HCT116 (cell line): ENCODE measurements around the gene CKS1B. TPM values are rescaled to one million over a fixed set of nuclear protein-coding genes. Genes with fewer than 3 reads are reported as not detected.

Source experiments
- ATAC-seq: fragments of 200-7000 bp; cut with Tn5 transposase; 2 replicates; pipeline ENCODE4 v1.9.1; 2020; ENCODE audit warnings: mild to moderate bottlenecking, moderate library complexity
- BruUV-seq: library from RNA; stranded (reverse); fragments of 400-500 nt; replicated peaks from 2 replicates; lab custom pipeline; 2021; lab: Mats Ljungman, UMichigan
- CTCF ChIA-PET: fragments of 300-600 bp; sonication (Branson Sonifier 250); formaldehyde crosslinking; loops from one replicate; lab custom pipeline; 2021; ENCODE audit warnings: antibody characterized with exemption; lab: Charles Lee
- POLR2A ChIA-PET: fragments of 300-600, 350-600 bp; sonication (Branson Sonifier 250); formaldehyde crosslinking; loops from one replicate; lab custom pipeline; 2021; ENCODE audit warnings: antibody characterized with exemption; lab: Charles Lee
- RAD21 ChIA-PET, 2 experiments: fragments of 300-600 bp; sonication (Branson Sonifier 250); formaldehyde crosslinking; loops; one replicate each; lab custom pipeline; 2023; ENCODE audit warnings: low total read pairs in 2 of 2; ENCODE audit not compliant: uncharacterized antibody in 2 of 2, unreplicated experiment in 2 of 2, low non-redundant PET in 1 of 2; lab: Charles Lee
- DNase-seq: peaks from one replicate; pipeline ENCODE4 v3.0.0-alpha.2; 2010; ENCODE audit warnings: low read depth, low spot score
- H2AFZ ChIP-seq: fragments of 200-600 bp; shearing (Covaris generic), sonication (generic); 2 replicates; pipeline ENCODE4 v1.6.1; 2017; ENCODE audit warnings: low read depth, mixed run types, mixed read lengths, antibody characterized with exemption, low read length; ENCODE audit not compliant: poor library complexity, severe bottlenecking
- H3K27ac ChIP-seq: 2 replicates; pipeline ENCODE4 v1.5.1; 2012; ENCODE audit warnings: low read depth, low read length
- H3K27me3 ChIP-seq: fragments of 200-600 bp; sonication (generic); 2 replicates; pipeline ENCODE4 v1.6.1; 2016; ENCODE audit warnings: mixed run types, low read length, mixed read lengths; ENCODE audit not compliant: insufficient read depth
- H3K36me3 ChIP-seq, 2 experiments: fragments of 200-500 bp in 1 of 2; fragments of 200-600 bp in 1 of 2; sonication (Bioruptor generic) in 1 of 2; sonication (generic) in 1 of 2; 2 replicates each; pipeline versions ENCODE4 v1.5.1 to v1.6.1; 2014 to 2016; ENCODE audit warnings: low read length in 2 of 2, inconsistent platforms in 1 of 2, mixed read lengths in 1 of 2, mixed run types in 1 of 2; ENCODE audit not compliant: insufficient read depth in 2 of 2, control insufficient read depth in 1 of 2
- H3K4me1 ChIP-seq, 2 experiments: fragments of 200-600 bp in 1 of 2; sonication (generic) in 1 of 2; 2 replicates each; pipeline versions ENCODE4 v1.5.1 to v1.6.1; 2012 to 2017; ENCODE audit warnings: low read length in 2 of 2, inconsistent platforms in 1 of 2, mild to moderate bottlenecking in 1 of 2, mixed read lengths in 1 of 2, mixed run types in 1 of 2, moderate library complexity in 1 of 2; ENCODE audit not compliant: insufficient read depth in 2 of 2, control insufficient read depth in 1 of 2
- H3K4me2 ChIP-seq: fragments of 200-600 bp; sonication (generic); 2 replicates; pipeline ENCODE4 v1.6.1; 2017; ENCODE audit warnings: mixed run types, low read length, mixed read lengths
- H3K4me3 ChIP-seq, 2 experiments: fragments of 200-600 bp in 1 of 2; sonication (generic) in 1 of 2; replicated peaks in 1 of 2; 2 replicates each; pipeline ENCODE4 v1.5.1; 2011 to 2016; ENCODE audit warnings: low read length in 2 of 2, control low read depth in 1 of 2, low read depth in 1 of 2, mild to moderate bottlenecking in 1 of 2, mixed read lengths in 1 of 2, mixed run types in 1 of 2
- H3K79me2 ChIP-seq: fragments of 200-600 bp; sonication (generic); 2 replicates; pipeline ENCODE4 v1.6.1; 2017; ENCODE audit warnings: mild to moderate bottlenecking, mixed run types, low read length, moderate library complexity, mixed read lengths; ENCODE audit not compliant: insufficient read depth
- H3K9ac ChIP-seq: fragments of 200-600 bp; sonication (generic); 2 replicates; pipeline ENCODE4 v1.6.1; 2016; ENCODE audit warnings: low read length, mixed read lengths
- H3K9me2 ChIP-seq: fragments of 200-600 bp; sonication (generic), shearing (Covaris generic); 2 replicates; pipeline ENCODE4 v1.6.1; 2017; ENCODE audit warnings: mixed run types, mild to moderate bottlenecking, moderate library complexity; ENCODE audit not compliant: insufficient read depth
- H3K9me3 ChIP-seq, 2 experiments: fragments of 200-500 bp in 1 of 2; fragments of 200-600 bp in 1 of 2; sonication (Bioruptor generic) in 1 of 2; sonication (generic) in 1 of 2; 2 replicates each; pipeline ENCODE4 v1.6.1; 2014 to 2017; ENCODE audit warnings: low read length in 2 of 2, mixed read lengths in 2 of 2, inconsistent platforms in 1 of 2, low read depth in 1 of 2, mild to moderate bottlenecking in 1 of 2, mixed run types in 1 of 2, moderate library complexity in 1 of 2; ENCODE audit not compliant: control insufficient read depth in 1 of 2, insufficient read depth in 1 of 2
- H4K20me1 ChIP-seq: fragments of 200-600 bp; sonication (generic), shearing (Covaris generic); 2 replicates; pipeline ENCODE4 v1.6.1; 2017; ENCODE audit warnings: mixed run types, mild to moderate bottlenecking, moderate library complexity; ENCODE audit not compliant: insufficient read depth
- CBX3 ChIP-seq: IDR thresholded peaks from 2 replicates; pipeline ENCODE4 v1.6.1; 2012; ENCODE audit warnings: low read depth
- FOSL1 ChIP-seq: IDR thresholded peaks from 2 replicates; pipeline ENCODE4 v1.6.1; 2012; ENCODE audit warnings: low read depth
- JUND ChIP-seq: IDR thresholded peaks from 2 replicates; pipeline ENCODE4 v1.6.1; 2012
- POLR2A ChIP-seq: IDR thresholded peaks from 2 replicates; pipeline ENCODE4 v1.7.0; 2011; ENCODE audit warnings: borderline replicate concordance; ENCODE audit not compliant: insufficient read depth, insufficient read length; ENCODE audit errors: extremely low read depth
- RAD21 ChIP-seq: IDR thresholded peaks from 2 replicates; pipeline ENCODE4 v1.6.1; 2012; ENCODE audit warnings: low read depth, mild to moderate bottlenecking
- SIN3A ChIP-seq: IDR thresholded peaks from 2 replicates; pipeline ENCODE4 v1.6.1; 2012; ENCODE audit warnings: low read depth
- SP1 ChIP-seq: IDR thresholded peaks from 2 replicates; pipeline ENCODE4 v1.6.1; 2012; ENCODE audit warnings: low read depth
- TCF7L2 ChIP-seq: IDR thresholded peaks from 2 replicates; pipeline ENCODE4 v1.7.0; 2011; ENCODE audit warnings: borderline replicate concordance, inconsistent platforms; ENCODE audit not compliant: insufficient read depth, insufficient read length; ENCODE audit errors: extremely low read depth
- YY1 ChIP-seq: IDR thresholded peaks from 2 replicates; pipeline ENCODE4 v1.6.1; 2011; ENCODE audit warnings: low read length, low read depth, moderate library complexity, mild to moderate bottlenecking; ENCODE audit not compliant: insufficient replicate concordance; ENCODE audit errors: extremely low read depth
- intact Hi-C: fragments of 100-400 bp; cut with micrococcal nuclease; formaldehyde crosslinking; loops from 2 replicates; pipeline ENCODE4 v1.10.0; 2022
- total RNA-seq: library from RNA; stranded (reverse); gene quantifications from one replicate; pipeline ENCODE4 v1.2.1, GENCODE V29; 2021; ENCODE audit not compliant: unreplicated experiment
- TF ChIP-seq, protein P1 (sequence below): IDR thresholded peaks from 2 replicates; pipeline ENCODE4 v1.6.1; 2011; ENCODE audit warnings: mild to moderate bottlenecking, low read length, moderate library complexity; ENCODE audit not compliant: insufficient replicate concordance; ENCODE audit errors: extremely low read depth
- TF ChIP-seq, protein P2 (sequence below): IDR thresholded peaks from 2 replicates; pipeline ENCODE4 v1.6.1; 2012

Gene CKS1B
- total RNA-seq, 1 experiment from 2014 or later: 229 TPM

DNA sequence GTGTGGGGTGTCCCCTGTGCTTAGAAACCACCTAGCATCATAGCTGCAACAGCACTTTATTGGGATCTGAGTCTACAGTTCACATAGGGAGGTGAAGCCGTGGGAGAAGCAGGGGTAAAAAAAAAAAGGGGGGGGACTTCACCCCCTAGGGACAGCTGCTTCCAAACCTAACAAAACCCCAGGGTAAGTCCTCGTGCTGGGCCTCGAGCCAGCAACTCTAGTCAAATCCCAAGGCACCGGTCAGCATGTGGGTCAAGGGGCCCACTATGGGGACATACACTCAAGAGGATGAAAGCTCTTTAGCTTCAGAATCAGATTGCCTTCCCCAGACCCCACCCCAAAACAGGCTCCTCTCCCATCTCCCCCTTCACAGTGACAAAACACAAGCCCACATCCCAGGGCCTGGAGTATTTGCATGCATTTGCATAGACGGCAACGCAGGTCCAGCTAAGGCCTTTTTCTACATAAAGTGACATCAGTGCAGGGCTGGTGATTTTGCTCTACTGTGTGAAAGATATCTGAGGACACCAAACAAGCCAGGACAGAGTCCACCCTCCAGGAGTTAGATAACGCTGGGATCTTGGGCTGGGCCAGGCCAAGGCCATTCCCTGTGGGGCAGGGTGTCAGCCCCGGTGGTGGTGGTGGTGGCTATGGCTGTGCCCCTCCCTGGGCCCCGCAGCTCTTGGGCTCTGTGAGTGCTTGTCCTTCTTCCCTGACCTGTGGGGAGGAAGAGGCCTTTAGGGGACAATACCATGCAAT is 29.9 kb upstream of the CKS1B start:
- no TSS peak for BruUV-seq
- no peak overlapping the region for H2AFZ ChIP-seq
- no peaks in the 10 kb centered on the region for H3K9me3 ChIP-seq
- no peaks in the 10 kb centered on the region for H3K9me2 ChIP-seq
- ChIA-PET RAD21 (interaction anchor here (0.5 to 1.5 kb wide), 4 partner anchors 15 to 275 kb away, joined by 3 to 5 read pairs (median 4); no protein-coding TSS in a partner anchor), POLR2A (interaction anchor here (1.3 kb wide), 1 partner anchor 11 kb away, joined by 4 read pairs; no protein-coding TSS in a partner anchor), CTCF (interaction anchor here (0.7 to 1.4 kb wide), 7 partner anchors 21 to 462 kb away, joined by 3 read pairs; partner anchors contain the start of gene ADAM15)
- TF ChIP-seq JUND (no peak), YY1 (no peak), CBX3 (no peak), TCF7L2 (no peak), SIN3A (no peak), POLR2A (no peak), SP1 (no peak), RAD21 (no peak), FOSL1 (no peak)
- TF ChIP-seq, protein P1, sequence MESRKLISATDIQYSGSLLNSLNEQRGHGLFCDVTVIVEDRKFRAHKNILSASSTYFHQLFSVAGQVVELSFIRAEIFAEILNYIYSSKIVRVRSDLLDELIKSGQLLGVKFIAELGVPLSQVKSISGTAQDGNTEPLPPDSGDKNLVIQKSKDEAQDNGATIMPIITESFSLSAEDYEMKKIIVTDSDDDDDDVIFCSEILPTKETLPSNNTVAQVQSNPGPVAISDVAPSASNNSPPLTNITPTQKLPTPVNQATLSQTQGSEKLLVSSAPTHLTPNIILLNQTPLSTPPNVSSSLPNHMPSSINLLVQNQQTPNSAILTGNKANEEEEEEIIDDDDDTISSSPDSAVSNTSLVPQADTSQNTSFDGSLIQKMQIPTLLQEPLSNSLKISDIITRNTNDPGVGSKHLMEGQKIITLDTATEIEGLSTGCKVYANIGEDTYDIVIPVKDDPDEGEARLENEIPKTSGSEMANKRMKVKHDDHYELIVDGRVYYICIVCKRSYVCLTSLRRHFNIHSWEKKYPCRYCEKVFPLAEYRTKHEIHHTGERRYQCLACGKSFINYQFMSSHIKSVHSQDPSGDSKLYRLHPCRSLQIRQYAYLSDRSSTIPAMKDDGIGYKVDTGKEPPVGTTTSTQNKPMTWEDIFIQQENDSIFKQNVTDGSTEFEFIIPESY: no peak
- TF ChIP-seq, protein P2, sequence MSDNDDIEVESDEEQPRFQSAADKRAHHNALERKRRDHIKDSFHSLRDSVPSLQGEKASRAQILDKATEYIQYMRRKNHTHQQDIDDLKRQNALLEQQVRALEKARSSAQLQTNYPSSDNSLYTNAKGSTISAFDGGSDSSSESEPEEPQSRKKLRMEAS: no peak
- H3K9ac ChIP-seq: no peak overlapping the region
- H3K27ac ChIP-seq: no peak overlapping the region
- H3K4me2 ChIP-seq: no peak overlapping the region
- H4K20me1 ChIP-seq: no peaks in the 10 kb centered on the region
- peaks cover 0 to 8% of the 10 kb centered on the region in 2 experiments; a peak in 1 of 4 replicates for H3K4me1 ChIP-seq
- no peaks in the 10 kb centered on the region for H3K27me3 ChIP-seq
- H3K36me3 ChIP-seq: no peaks in the 10 kb centered on the region
- no peak overlapping the region for H3K4me3 ChIP-seq
- intact Hi-C loops: loop anchor here (1.0 kb wide), 1 partner anchor 385 kb away; no protein-coding TSS in a partner anchor
- 0 out of 2 replicates have a peak, but pooled peaks have one; percentile 5 for ATAC-seq
- DNase-seq: no peak
- no peaks in the 10 kb centered on the region for H3K79me2 ChIP-seq
